HT-29 (cell line): ENCODE data around the gene NPAS1. TPM values are rescaled to one million over a fixed set of nuclear protein-coding genes. Genes with fewer than 3 reads are reported as not detected.

Experiments used
- DNase-seq: peaks from one replicate; pipeline ENCODE4 v3.0.0-alpha.2; 2015; ENCODE audit warnings: low spot score
- total RNA-seq: library from RNA; depleted of rRNA; stranded (reverse); fragments of >200 nt; shearing (Covaris generic); gene quantifications from 2 replicates; pipeline ENCODE4 v1.2.3, GENCODE V29; 2014; rRNA removed

Gene NPAS1, protein sequence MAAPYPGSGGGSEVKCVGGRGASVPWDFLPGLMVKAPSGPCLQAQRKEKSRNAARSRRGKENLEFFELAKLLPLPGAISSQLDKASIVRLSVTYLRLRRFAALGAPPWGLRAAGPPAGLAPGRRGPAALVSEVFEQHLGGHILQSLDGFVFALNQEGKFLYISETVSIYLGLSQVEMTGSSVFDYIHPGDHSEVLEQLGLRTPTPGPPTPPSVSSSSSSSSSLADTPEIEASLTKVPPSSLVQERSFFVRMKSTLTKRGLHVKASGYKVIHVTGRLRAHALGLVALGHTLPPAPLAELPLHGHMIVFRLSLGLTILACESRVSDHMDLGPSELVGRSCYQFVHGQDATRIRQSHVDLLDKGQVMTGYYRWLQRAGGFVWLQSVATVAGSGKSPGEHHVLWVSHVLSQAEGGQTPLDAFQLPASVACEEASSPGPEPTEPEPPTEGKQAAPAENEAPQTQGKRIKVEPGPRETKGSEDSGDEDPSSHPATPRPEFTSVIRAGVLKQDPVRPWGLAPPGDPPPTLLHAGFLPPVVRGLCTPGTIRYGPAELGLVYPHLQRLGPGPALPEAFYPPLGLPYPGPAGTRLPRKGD
- 0.50 TPM in 1 of 2 replicates, not detected in the other for total RNA-seq

DNA sequence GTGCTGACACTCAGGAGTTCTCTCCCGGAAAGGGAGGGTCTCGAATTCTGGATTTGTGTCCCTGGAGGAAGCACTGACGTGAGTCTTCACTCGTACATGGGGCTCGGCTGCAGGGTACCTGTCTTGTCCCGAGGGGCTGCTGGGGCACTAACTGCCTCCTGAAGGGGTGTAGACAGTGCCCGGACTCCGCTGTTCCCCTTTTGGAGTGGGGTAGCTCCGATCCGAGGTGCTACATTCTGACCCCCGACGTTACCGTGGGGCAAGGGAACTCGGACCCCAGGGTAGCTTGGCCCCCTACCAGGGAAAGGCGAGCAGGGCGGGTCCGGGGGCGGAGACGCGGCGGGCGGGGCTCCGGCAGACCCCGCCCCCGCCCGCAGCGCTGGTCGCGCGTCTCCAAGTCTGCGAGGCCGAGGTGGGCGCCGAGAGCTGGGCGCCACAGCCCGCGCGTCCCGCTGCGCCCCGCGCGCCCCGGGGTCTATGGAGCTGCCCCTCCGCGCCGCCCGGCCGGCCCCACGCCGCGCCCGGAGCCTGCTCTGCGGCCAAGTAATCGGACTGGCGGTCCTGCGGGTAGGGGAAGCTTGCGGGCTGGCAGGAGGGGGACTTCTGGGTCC, at the start of gene NPAS1:
Gene NPAS1, plus strand, starts transcription at position 407 of the 611 bp plus-strand sequence. CDS start 1,211 bp downstream, outside the sequence.
- DNase-seq: no peak

- no peak for DNase-seq
These were observed 48.8 kb upstream of the NPAS1 start for GRCh38 chr19:46970815-46971214.

DNA sequence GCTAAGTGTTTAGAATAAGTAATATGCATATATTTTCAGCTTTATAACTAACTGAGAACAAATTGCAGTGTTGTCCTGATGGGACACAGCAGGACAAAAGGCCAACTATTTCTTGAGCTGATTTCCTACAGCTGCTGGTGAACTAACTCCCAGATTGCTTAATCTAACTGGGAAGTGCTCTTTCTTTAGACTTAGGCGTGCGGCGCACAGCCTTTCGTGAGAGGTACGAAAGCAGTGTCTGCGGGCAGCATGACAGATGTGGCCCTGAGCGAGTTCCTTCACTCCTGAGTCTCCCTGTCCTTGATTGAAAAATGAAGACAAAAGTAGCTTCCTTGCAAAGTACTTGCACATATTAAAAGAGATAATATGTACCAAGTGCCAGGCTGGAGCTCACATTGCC, 47.3 kb upstream of the NPAS1 start:
- no peak for DNase-seq

DNA sequence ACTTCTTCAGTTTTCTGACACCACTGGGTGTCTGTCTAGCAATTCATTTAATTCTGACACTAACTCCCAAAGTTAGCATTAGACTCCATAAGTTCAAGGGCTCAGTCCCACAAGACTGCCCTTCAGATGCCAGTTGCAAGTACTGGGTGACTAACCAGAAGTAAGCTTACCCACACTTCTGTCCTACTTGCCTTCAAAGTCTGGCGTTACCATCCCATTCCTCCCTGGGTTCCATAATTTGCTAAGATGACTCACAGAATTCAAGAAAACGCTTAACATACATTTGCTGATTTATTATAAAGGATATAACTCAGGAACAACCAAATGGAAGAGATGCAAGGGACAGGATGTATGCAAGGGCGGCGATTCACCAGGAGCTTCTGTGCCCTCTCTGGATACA, 45.5 kb upstream of the NPAS1 start:
- no peak for DNase-seq

GRCh38 chr19:46975011-46975924, 44.4 kb upstream of the NPAS1 start:
- no peak for DNase-seq

- DNase-seq: peak; percentile 38
These were observed 43.5 kb upstream of the NPAS1 start for GRCh38 chr19:46975925-46976782.

GRCh38 chr19:46976845-46977320, 42.8 kb upstream of the NPAS1 start:
- DNase-seq: no peak

GRCh38 chr19:46977548-46977947, 42.1 kb upstream of the NPAS1 start:
- no peak for DNase-seq

DNA sequence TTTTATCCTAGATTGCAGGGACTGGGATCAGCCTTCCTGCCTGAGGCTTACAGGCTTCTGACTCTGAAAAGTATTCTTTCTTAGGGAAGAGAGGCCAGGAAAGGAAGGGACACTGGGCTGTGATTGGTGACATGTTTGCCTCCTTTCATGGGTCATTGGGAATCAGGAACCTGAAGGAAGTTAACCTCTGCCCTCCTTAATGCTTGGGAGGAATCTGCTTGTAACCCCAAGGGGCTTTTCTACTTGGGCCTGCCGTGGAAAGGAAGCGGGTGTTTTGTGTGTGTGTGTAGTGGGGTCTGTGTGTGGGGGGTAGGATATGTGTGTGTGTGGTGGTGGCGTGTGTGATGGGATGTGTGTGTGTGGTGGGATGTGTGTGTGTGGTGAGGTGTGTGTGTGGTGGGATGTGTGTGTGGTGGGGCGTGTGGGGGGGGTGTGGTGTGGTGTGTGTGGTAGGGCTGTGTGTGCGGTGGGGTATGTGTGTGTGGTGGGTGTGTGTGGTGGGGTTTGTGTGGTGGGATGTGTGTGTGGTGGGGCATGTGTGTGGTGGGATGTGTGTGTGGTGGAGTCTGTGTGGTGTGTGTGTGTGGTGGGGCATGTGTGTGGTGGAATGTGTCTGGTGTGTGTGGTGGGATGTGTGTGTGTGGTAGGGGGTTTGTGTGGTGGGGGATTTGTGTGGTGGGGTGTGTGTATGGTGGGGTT, 41.3 kb upstream of the NPAS1 start:
- no peak for DNase-seq

DNA sequence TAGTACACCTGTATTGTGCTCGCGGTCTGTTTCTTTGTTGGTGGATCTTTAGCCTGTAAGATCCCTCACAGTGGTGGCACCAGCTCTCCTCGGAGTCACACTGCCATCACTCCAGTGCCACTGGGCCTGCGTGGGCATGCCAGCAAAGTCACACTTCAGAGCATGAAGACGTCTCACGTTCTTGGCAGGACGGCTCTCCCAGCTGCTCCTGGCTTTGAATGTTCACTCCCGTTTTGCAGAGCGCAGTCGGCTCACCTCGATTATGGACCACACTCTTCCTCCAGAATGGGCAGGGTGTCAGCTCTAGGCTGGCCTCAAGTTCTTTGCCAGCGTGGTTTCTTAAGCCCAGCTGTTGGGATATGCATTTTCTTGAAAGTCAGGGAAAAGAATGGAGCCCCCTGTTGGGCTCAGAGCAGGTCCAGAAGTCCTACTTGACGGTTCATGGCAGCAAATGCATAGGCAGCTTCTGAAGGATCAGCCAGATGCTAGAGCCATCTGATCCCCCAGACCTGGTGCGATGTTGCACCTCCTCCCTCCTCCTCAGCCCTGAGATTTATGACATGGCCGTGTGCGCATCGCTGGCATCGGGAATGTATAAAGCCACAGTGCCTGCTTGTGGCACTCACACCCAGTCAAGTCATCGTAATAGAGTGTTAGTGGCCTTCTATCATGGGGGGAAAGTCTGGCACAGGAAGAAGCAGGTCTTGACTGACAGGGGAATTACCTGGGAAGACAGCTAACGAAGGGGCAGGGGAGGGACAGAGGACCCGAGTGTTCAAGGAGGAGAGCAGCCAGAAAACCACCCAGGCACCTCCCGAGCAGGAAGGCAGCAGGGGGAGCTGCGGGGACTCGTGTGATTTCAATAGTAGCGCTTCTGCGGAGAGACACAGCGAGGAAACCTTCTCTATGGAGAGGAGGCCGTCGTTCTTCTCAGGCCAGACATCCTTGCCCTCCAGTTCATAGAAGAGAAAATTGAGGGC, 40.2 kb upstream of the NPAS1 start:
- no peak for DNase-seq

- DNase-seq: no peak
These were observed 38.9 kb upstream of the NPAS1 start for GRCh38 chr19:46980761-46981160.

DNA sequence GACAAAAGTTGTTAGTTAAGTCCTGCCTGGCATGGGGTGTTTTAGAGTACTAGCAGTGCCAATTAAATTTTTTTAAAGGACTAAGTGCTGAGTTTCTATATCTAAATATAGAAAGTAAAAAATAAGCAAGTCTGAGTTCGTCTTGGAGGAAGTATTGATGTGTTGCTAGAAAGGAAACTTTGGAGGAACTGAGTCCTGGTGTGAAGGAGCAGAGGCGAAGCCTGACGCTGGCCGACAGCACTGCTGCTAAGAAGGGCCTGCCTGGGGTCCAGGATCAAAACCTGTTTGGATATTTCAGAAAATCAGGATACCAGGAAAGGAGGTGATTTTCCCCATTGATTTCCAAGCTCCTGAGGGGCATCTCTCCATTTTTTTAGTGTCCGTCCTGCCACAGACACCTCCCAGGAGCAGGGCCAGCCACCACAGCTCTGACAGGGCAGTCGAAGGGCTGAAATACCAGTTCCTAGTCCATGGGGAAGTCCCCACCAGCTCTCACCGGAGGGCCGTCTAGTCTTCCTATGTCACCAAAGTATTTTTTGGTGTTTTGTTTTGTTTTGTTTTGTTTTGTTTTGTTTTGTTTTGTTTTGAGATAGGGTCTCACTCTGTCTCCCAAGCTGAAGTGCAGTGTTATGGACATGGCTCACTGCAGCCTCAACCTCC, 38.2 kb upstream of the NPAS1 start:
- DNase-seq: no peak

GRCh38 chr19:46983097-46983496, 36.5 kb upstream of the NPAS1 start:
- no peak for DNase-seq

DNA sequence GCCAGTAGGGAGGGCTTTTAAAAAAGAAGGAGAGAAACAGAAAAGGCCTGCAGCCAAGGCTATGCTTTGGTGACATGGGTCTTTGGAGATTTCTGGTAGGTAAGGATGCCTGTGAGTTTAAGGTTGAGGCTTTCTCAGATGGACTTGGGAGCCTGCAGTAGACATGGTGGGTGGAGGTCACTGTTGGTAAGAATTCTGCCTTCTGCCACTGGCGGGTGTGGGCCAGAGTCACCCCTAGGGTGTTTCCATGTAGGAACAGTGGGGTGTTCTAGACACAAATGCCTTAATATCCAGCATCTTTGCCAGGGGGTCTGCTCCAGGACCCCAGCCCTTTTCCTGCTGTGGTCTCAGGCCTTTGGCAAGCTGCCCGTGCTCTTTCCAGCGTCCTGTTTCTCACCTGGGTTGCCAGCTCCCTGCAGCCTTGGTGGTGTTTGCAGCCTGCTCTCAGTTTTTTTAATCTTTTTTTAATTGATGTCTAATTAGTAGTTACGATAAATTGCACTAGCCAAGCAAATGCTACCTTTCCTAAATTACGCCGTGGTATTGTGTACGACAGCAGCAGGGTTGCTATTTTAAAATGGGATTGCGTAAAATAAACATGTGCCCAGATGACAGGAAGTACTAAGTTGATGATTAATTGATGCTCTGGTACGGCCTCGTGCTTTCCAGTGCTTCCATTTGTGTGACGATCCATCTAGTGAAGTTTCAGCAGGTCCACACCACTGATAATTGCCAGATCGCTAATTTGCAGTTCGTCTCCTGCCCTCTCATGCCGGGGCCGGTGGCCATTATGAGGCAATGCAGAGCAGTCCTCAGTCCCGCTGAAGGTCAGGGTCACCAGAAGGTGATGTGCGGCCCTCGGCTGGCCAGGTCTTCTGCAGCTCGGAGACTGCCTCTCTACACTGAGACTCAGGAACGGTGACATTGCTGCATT, 35.3 kb upstream of the NPAS1 start:
- DNase-seq: peak; percentile 83

GRCh38 chr19:46985542-46986415, 33.9 kb upstream of the NPAS1 start:
- no peak for DNase-seq
